Stimulated activated CD4-positive, alpha-beta T cell treated with anti-CD3 and anti-CD28 coated beads, Interleukin-4, amount 100 ng/mL, for 4 hours (primary cell): Measurements from ENCODE around the gene FAM200B.

Experiments used
- DNase-seq, 2 experiments: peaks; one replicate each; pipeline ENCODE4 v3.0.0-alpha.2; 2020

FAM200B gene

DNA sequence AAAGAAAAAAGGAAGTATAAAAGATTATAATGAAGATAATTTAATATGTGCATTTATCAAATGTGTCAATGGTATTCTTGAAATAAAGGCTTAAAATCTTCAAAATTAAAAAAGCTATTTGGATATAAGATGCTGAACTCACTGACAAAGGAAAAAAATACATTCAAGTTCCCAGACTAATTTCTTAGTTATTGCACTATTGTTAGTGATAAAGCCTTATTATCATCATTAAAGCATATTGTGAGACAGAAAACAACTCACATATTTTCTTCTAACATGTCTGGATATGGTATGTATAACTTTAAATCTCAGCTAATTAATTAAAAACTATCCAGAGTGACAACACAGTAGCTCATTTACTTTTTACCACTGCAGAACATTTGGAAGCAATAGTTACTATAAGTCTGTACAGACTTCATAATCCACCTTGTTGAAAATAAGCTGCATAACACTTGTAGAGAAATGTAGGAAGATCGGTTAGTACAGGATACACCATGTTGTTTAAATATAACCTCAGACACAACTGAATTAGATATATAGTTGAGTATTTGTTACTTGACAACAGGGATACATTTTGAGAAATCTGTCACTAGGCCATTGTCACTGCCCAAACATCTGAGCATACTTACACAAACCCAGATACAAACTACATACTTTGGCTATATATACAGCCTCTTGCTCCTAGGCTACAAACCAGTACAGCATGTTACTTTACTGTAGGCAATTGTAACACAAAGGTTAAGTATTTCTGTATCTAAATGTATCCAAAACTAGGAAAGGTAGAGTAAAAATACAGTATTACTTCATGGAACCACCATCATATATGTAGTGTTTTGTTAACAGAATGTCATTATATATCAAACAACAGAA is 12.8 kb upstream of the FAM200B start:
- no peak for DNase-seq

DNA sequence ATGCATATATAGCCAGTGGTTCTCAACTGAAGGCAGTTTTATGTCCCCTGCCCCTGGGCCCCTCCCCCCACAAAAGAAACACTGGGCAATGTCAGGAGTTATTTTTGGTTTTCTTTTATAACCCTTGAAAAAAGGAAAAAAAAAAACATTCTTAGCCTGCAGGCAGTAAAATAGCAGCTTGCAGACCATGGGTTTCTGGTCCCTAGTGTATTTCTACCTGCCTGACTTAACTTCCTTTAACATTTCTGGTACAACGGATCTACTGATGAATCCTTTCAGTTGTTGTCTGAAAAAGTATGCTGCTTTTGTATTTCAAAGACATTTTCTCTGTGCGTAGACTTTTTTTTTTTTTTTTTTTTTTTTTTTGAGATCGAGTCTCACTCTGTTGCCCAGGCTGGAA is 11.1 kb upstream of the FAM200B start:
- no peak for DNase-seq

DNA sequence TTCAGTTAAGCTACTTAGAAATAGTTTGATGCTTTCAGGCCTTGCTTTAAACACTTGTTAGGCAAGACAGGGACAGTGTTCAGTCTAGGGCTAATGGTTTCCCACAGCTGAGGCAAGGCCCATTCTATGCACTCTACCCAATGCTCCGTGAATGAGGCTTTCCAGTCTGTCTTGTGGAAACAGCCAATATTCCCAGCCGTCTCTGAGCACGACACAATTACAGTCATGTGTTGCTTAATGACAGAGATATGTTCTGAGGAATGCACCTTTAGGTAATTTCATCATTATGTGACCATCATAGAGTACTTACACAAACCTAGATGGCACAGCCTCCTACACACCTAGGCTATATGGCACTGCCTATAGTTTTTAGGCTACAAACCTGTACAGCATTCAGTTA is 9.5 kb upstream of the FAM200B start:
- DNase-seq: no peak

DNA sequence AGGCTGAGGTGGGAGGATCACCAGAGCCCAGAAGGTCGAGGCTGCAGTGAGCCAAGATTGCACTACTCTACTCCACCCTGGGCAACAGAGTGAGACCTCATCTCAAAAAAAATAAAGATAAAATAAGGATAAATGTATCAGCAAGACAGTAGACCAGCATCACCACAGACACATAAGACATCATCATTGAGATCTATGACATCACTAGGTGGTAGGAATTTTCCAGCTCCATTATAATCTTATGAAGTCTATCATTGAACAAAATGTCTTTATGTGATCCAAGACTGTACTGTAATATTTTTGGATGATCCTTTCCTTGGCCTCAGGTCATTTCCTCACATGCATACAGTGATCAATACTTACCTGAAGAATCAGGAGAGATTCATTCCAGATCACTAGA is 8.3 kb upstream of the FAM200B start:
- DNase-seq: no peak

DNA sequence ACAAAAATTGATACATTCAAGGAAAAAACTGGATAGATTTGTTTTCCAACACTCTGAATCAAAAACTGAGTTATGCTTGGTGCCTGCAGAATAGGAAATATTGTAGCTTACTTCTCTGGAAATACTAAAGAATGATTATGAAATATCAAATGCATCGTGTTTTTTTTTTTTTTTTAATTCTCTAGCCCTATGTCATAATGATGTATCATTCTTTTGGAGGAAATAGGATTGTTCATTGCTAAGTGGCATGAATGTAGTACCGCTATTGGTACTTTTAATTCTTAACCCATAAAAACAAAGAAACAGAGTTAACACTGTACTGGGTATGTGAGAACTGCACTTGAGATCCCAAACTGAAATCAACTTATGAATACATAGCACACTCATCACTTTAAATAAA is 7.6 kb upstream of the FAM200B start:
- DNase-seq: no peak

DNA sequence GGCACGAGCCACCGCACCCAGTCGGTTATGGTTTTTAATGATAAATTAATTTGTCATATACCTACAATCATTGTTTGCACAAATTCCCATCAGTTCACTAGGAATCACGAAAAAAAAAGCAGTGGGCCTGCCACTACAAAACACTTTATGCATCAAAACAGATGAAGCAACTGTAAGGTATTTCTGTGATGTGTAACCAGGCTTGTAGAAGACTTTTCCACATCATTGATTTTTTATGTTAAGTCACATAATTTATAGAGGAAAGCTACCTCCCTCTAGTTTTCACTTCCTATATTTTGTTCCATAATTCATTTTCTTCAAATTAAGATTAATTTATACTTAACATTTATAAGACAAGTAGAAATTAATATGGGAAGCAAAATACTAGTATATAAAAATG is 6.7 kb upstream of the FAM200B start:
- no peak for DNase-seq

DNA sequence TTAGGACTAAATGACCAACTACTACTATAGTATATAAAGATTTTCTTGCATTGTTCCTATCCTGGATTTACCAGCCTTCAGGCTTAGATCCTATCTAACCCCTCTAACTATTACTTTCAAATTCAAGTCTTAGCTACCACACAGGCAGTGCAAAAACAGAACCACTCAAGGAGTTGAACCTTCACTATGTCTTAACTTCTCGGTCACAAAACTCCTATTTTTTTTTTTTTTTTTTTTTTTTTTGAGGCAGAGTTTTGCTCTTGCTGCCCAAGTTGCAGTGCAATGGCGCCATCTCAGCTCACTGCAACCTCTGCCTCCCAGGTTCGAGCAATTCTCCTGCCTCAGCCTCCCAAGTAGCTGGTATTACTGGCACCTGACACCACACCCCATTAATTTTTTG is 6.3 kb upstream of the FAM200B start:
- DNase-seq: no peak

DNA sequence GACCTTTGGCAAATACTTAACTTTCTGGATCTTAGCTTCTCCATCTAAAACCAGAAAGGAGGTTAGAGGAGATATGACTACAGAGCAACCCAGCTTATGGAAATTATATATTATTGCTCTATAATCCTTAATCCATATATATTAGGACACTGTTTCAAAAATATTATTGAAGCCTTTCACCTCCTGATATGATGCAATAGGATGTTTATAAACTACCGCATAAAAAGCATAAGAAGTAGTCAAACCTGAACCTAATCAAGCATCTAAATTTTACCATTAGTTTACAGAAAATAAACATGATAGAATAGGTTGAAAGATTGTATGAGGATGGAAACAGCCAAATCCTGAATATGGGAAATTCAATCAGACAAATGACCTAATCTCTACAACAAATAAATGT is 5.6 kb upstream of the FAM200B start:
- DNase-seq: no peak

DNA sequence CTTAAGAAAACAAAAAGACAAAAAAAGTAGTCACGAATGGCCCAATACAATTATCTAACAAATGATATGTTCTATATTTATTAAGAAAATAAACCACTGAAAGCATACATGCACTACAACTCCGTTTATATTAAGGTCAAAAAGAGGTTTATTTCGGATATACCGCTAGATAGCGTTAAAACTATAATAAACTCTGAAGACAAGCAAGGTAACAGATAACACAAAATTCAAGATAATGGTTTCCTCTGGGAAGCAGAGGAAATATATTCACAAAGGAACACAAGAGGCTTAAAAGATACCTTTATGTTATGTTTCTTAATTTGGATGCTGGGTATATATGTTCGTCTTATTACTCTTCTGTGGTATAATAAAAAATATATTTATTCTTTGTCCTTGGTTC is 4.7 kb upstream of the FAM200B start:
- no peak for DNase-seq

DNA sequence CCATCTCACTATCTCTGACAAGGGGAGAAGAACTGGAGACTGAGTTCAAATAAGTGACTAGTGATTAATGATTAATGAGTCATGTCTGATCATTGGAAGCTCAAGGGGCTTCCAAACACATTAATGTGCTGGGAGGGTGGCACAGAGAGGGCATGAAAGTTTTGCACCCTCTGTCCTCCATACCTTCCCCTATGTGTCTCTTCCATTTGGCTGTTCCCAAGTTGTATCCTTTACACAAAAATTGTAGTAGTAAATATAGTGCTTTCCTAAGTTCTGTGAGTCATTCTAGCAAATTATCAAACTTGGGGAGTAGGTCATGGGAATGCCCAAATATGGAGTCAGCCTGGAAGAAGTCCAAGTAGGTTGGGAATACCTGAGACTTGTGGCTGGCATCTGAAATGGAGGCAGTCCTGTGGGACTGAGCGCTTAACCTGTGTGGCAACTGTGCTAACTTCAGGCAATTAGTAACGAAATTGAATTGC is 4.1 kb upstream of the FAM200B start:
- DNase-seq: no peak

DNA sequence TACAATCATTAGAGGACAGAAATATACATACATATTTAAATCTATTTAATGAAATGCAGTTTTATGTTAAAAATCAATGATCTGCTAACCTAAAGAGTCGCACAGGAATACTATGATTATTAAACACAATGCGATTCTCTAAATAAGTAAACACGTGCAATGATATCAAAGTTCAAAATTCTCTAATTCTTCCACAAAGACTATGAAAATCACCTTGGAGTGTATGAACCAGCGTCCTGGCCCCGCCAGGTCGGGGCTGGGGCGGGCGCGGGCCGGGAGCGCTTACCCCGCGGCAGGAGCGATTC is 608 bp upstream of the FAM200B start:
- no peak for DNase-seq

DNA sequence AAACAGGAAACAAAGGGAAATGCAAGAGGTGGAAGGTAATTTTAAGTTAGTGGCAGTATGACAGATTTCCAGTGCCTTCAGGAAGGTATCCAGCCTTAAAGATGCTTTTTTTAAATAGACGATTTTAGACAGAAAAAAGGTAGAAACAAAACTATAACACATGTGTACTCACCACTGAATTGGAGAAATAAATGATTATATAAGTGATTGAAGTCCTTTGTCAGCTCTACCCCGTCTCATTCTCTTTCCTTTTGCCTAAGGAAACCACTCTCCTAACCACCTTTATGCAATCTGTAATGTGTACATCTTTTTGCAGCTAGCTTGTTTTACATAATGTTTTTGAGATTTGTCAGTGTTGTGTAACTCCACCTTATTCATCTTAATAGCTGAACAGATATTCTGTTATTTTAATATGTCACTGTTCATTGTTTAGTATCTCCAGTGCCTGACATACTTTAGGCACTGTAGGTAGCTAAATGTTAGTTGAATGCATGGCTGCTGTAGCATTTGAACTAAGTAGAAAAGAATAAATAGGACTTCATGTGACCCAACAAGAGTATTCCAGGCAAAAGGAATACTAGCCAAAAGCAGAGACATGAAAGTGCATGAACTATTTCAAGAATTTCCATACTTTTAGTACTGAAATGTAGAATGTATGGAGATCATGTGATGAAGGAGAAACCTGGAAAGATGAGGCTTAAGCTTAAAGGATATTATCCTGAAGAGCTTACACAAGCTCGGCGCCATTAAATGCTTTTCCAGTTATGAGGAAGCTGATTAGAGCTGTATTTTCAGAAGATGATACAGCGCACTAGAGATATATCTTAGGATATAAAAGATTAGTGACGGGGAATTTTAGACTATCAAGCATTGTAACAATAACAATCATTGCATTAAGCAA is 865 bp downstream of the FAM200B start:
- DNase-seq: no peak

DNA sequence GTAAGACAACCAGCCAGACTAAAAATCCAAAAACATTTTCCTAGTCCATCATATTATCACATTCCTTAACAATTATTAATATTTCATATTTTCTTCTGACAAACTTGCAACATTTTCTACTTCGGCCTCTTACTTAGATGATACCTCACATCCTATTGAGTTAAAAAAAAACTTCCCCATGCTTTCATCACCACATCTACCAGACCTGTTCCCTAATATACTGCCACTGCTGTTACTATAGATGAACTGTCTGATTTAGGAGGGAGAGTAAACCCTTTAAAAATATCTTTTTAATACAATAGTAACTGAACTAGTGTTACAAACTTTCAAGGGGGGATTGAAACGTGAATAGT is 1.5 kb downstream of the FAM200B start:
- no peak for DNase-seq

DNA sequence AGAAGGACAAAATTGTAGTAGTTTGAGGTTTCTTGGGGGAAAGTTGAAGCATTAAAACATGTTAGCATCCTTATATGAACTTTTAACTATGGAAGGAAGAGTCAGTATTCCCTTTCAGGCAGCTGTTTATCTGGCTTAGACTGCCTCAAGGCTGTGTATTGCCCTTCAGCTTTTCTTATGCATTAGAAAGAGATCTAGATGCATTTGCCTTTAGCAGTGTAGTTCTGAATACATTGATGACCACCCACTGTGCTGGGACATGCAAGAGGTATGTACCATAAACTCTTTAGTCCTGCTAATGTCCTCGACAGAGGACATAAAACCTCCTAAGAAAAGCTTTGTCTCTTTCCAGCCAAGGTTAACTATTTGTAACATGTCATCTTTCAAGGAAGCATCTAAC is 2.9 kb downstream of the FAM200B start:
- DNase-seq: no peak

DNA sequence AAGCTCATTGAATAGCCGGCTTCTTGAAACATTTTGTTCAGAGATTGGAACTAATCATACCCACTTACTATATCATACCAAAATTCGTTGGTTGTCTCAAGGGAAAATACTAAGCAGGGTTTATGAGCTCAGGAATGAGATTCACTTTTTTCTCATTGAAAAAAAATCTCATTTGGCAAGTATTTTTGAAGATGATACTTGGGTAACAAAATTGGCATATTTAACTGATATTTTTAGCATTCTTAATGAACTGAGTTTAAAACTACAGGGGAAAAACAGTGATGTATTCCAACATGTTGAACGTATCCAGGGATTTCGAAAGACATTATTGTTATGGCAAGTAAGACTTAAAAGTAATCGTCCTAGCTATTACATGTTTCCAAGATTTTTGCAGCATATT is 6.4 kb downstream of the FAM200B start:
- DNase-seq: no peak

DNA sequence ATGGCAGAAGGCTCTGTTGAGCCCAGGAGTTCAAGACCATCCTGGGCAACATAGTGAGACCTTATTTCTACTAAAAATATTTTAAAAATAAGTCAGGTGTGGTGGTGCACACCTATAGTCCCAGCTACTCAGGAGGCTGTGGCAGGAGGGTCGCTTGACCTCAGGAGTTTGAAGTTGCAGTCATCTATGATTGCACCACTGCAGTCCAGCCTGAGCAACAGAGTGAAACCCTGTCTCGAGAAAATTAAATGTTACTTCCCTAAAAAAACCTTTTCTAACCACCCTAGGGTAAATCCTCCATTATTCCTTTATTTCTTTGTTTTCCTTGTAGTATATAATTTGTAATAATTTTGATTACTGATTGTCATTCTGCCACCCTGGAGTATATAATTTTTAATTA is 7.9 kb downstream of the FAM200B start:
- DNase-seq: no peak

DNA sequence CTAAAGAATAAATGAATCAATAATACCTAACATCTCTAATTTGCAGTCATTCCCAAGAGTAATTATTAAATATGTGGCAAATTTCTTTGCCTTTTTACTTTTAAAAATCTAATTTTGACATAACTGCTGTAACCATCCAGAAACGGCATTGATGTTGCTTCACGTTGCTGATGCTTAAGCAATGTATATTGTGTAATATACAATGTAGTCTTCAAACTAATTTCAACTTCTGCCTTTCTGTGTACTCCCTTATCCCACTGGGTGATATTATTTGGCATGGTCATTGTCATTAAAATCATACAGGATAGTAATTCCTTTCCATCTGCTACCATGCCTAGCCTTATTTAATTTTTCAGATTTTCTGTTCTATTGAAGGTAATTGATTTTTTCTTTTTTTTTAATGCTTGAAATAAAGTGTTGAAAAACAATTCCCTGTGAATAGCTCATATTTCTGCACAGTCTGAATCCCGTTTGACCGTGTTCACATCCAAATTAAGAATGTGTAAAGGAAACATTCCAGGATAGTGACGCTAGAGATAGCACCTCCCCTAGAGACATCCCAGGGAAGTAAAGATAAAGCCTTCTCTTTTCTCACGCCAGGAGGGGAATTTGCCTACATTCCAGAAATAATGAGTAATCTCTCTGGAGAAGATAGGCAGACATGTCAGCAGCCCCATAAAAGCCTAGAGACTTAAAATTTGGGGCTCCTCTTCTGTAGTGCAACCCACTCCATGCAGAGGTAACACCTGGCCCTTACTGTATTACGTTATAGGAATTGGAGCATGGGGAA is 8.6 kb downstream of the FAM200B start:
- DNase-seq: no peak

DNA sequence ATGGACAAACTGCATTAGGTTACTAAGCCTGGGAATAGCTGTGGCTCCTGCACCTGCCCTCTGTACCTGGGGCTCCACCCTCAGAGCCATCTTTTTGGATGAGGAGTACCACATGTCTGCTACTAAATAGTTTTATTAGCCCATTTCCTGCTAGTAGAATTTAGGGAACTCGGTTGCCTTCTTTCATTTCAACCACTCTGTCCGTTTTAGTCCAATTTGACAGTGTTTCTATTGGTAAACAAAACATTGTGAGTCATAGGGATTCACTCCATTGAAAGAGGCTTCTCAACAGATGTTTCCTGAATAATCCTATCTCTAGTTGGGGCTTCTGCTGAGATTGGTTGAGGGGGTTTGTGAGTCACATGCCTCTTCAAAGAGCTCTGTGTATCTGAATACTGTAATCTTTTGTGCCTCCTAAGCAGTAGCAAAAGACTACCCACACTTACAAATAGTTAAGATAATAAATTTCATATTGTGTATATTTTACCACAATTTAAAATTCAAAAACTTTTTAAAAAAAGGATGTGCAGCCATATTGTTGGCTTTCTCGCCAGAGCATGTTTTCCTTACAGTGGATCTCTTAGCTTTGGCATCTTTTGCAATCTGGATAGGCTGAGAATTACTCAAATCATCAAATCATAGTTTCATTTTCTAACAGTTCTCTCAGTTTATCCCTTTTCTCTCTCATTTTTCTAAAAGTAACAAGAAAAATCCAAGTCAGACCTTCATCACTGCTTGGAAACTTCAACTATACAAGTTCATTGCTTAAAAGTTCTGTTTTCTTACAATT is 9.9 kb downstream of the FAM200B start:
- no peak for DNase-seq

DNA sequence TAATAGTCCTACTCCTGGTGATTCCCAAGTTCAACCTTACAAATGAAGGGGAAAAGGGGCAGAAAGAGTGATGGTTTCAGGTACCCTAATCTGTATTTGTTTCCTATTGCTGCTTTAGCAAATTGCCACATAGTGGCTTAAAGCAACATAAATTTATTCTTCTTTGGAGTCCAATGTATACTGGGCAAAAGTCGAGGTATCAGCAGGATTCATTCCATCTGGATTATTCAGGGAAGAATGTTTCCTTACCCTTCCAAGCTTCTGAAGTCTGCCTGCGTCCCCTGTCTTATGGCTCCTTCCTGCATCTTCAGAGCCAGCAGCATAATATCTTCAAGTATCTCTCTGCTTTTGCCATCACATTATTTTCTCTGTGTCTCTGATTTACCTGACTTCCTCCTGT is 11.0 kb downstream of the FAM200B start:
- DNase-seq: no peak

DNA sequence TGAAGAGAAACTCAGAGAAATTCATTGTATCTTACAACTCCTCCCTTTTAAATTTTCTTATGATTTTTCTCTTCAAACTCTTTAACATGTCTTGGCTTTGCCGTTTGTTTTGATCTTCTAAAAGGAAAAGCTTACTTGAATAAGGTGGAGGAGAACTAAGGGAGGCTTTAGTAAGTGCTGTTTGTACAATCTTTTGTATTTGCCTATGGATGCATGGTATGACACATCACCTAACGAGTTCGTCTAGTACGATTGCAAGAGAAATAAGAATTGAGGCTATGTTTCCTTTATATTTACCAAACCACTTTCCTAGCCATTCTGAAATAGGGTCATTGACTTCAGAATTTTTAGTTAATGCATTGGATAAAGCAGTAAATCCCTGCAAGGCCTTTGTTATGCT is 12.8 kb downstream of the FAM200B start:
- DNase-seq: no peak

DNA sequence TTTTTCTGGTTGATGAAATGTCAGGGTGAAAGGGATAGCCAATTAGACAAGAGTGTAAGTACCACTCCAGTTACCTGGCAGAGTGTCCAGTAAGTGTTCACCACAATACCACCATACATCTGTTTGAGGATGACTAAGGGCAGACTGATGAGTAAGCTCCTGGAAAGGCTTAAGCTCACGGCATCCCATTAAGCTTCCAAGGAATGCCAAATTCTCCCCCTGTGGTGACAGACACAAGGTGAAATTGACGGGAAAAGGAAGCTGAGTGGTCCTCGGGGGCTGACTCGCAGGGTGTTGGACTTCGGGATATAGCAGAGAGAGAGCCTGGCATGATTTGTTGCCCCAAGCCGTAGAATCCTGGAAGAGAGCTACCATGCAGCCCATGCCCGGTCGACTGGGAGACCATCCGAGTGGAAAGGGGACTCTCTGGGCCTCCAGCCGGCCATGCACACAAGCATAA is 13.6 kb downstream of the FAM200B start:
- no peak for DNase-seq

DNA sequence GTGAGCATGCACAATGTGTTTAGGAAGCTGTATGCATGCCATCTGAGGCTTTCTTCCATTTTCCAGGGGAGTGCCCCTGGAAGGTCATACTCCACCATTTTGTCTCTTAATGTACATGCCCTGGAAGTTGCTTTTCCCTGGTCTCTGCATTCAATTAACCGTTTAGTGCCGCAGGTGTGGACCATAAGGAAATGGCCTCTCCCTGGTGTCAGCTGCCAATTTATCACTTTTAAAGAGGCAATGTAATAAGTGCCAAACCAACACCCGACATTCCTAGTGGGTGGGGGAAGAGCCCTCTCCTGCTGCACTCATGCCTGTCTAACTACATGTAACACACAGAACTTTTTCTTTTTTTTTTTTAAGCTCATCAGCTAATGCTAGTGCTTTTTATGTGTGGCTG is 14.1 kb downstream of the FAM200B start:
- DNase-seq: no peak

DNA sequence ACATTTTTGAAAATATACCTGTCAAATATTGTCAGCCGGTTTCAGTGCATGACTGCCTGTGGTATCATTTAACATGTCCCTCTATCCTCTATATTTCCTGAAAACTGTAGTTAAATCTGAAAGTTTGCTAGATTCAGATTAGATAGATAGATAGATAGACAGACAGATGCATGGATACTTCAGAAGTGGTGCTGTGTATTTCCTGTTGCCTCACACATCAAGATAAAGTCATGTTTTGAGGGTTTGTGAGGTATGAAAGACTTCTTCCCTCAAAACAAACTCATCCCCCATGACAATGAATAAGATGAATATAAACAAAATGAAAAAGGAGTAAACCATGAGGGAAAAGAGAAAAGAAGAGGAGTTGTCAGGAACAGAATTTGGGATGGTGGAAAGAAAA is 15.2 kb downstream of the FAM200B start:
- DNase-seq: no peak
